T-cell (primary cell): Measurements from ENCODE around the gene CDC123. TPM values are rescaled to one million over a fixed set of nuclear protein-coding genes. Genes with fewer than 3 reads are reported as not detected.

ENCODE experiments used
- ATAC-seq, 4 experiments: fragments of 200-7000 bp in 3 of 4; fragments of 150-1000 bp in 1 of 4; cut with Tn5 transposase; replicated peaks in 1 of 4; 1 replicate in 3 of 4; 2 replicates in 1 of 4; pipeline ENCODE4 v1.10.0; 2021; ENCODE audit warnings: moderate library complexity in 3 of 4, mild to moderate bottlenecking in 2 of 4, moderate number of reproducible peaks in 1 of 4
- CTCF ChIA-PET, 2 donors: fragments of 300-600 bp; sonication (Branson Sonifier 250); formaldehyde crosslinking; loops; one replicate each; lab custom pipeline; 2022; ENCODE audit warnings: antibody characterized with exemption in 2 of 2; lab: Charles Lee
- POLR2A ChIA-PET, 2 donors: fragments of 300-600 bp; sonication (Branson Sonifier 250); formaldehyde crosslinking; loops; one replicate each; lab custom pipeline; 2022; ENCODE audit warnings: antibody characterized with exemption in 2 of 2; lab: Charles Lee
- DNase-seq, 35 experiments: peaks; one replicate each; pipeline versions ENCODE4 v3.0.0 to v3.0.0-alpha.2; 2013 to 2023
- H3K27ac ChIP-seq: one replicate; pipeline ENCODE4 v1.5.1; 2013; ENCODE audit warnings: low read length
- H3K27me3 ChIP-seq, 2 experiments: replicated peaks in 1 of 2; 1 replicate in 1 of 2; 2 replicates in 1 of 2; pipeline versions ENCODE4 v1.6.1 to v1.7.0; 2013; ENCODE audit warnings: low read length in 1 of 2, mixed read lengths in 1 of 2; ENCODE audit not compliant: control insufficient read depth in 2 of 2, insufficient read depth in 2 of 2; ENCODE audit errors: extremely low read depth in 1 of 2
- H3K36me3 ChIP-seq, 2 donors: 1 replicate in 1 of 2; 2 replicates in 1 of 2; pipeline versions ENCODE4 v1.6.1 to v1.7.0; 2013; ENCODE audit warnings: low read length in 1 of 2; ENCODE audit not compliant: control insufficient read depth in 2 of 2, insufficient read depth in 1 of 2; ENCODE audit errors: extremely low read depth in 1 of 2
- H3K4me1 ChIP-seq, 2 experiments: 1 replicate in 1 of 2; 2 replicates in 1 of 2; pipeline versions ENCODE4 v1.6.1 to v1.7.0; 2013; ENCODE audit warnings: low read length in 2 of 2, mixed read lengths in 1 of 2; ENCODE audit not compliant: insufficient read depth in 2 of 2, control insufficient read depth in 1 of 2; ENCODE audit errors: extremely low read depth in 1 of 2
- H3K4me3 ChIP-seq, 2 donors: 1 replicate in 1 of 2; 2 replicates in 1 of 2; pipeline versions ENCODE4 v1.5.1 to v1.7.0; 2013; ENCODE audit warnings: mild to moderate bottlenecking in 2 of 2, low read length in 1 of 2, moderate library complexity in 1 of 2; ENCODE audit not compliant: control insufficient read depth in 1 of 2; ENCODE audit errors: extremely low read depth in 1 of 2
- H3K9me3 ChIP-seq: 2 replicates; pipeline ENCODE4 v1.7.0; 2013
- H3K27ac Mint-ChIP-seq, 2 donors: one replicate each; pipeline ENCODE4 v1.8.0; 2020 to 2021; ENCODE audit warnings: mild to moderate bottlenecking in 2 of 2, mixed read lengths in 2 of 2
- H3K27me3 Mint-ChIP-seq, 2 donors: one replicate each; pipeline ENCODE4 v1.8.0; 2021 to 2022; ENCODE audit warnings: mixed read lengths in 2 of 2
- H3K36me3 Mint-ChIP-seq: one replicate; pipeline ENCODE4 v1.8.0; 2021; ENCODE audit warnings: mixed read lengths
- H3K4me1 Mint-ChIP-seq, 3 donors: one replicate each; pipeline ENCODE4 v1.8.0; 2020 to 2022; ENCODE audit warnings: mixed read lengths in 3 of 3, mild to moderate bottlenecking in 1 of 3
- H3K4me3 Mint-ChIP-seq, 3 donors: one replicate each; pipeline ENCODE4 v1.8.0; 2020 to 2022; ENCODE audit warnings: mild to moderate bottlenecking in 3 of 3, mixed read lengths in 3 of 3, moderate library complexity in 3 of 3
- H3K9me3 Mint-ChIP-seq, 3 donors: one replicate each; pipeline ENCODE4 v1.8.0; 2020 to 2022; ENCODE audit warnings: mixed read lengths in 3 of 3
- WGBS: methylation state at CpG from one replicate; pipeline ENCODE4 v1.1.5; 2013; ENCODE audit warnings: missing lambda C conversion rate; ENCODE audit not compliant: insufficient coverage; 5-methylcytosine and 5-hydroxymethylcytosine counted together
- total RNA-seq, 35 experiments: library from RNA in 6 of 35; stranded (reverse) in 6 of 35; fragments of 120-200 nt in 1 of 35; gene quantifications; one replicate each; pipeline versions ENCODE4 v1.2.1 to v1.2.4 and lab custom pipeline; 2013 to 2026

CDC123 gene
- total RNA-seq, 5 donors from 2014 or later (not counting 1 experiment from before 2014, with no cell fraction given): 35.5 to 48.6 (median 43.7) TPM

- DNase-seq (no peak), ATAC-seq (no peak)
- no peaks in the 10 kb centered on the region for H3K4me1 ChIP-seq
- H3K36me3 ChIP-seq: peaks cover 0 to 58% of the 10 kb centered on the region in 2 donors
- H3K9me3 ChIP-seq: no peaks in the 10 kb centered on the region
- no peaks in the 10 kb centered on the region for H3K27me3 ChIP-seq
- Mint-ChIP-seq H3K4me1 (peaks cover 20 to 38% (median 33%) of the 10 kb centered on the region in 3 donors), H3K9me3 (no peaks in the 10 kb centered on the region), H3K27ac (no peak overlapping the region), H3K27me3 (no peaks in the 10 kb centered on the region), H3K4me3 (no peak overlapping the region), H3K36me3 (peaks cover 59% of the 10 kb centered on the region)
- CTCF ChIA-PET: no interaction called here
- no CpG with 5 or more reads among the region's 3 CpGs for WGBS
- POLR2A ChIA-PET: no interaction called here
- no peak overlapping the region for H3K27ac ChIP-seq
- H3K4me3 ChIP-seq: no peak overlapping the region
Observed at GRCh38 chr10:12207114-12207513, 11.1 kb downstream of the CDC123 start.

- Histone ChIP-seq H3K36me3 (peaks cover 0 to 56% of the 10 kb centered on the region in 2 donors), H3K4me3 (no peak overlapping the region), H3K27me3 (no peaks in the 10 kb centered on the region), H3K27ac (no peak overlapping the region), H3K9me3 (no peaks in the 10 kb centered on the region), H3K4me1 (no peaks in the 10 kb centered on the region)
- WGBS: 91% methylated on average over 3 of the region's 5 CpGs
- ChIA-PET POLR2A (interaction anchor here (0.6 to 1.3 kb wide), 2 partner anchors 13 to 171 kb away, joined by 3 read pairs; partner anchors contain the start of genes CDC123 (in 1 of the 2) and NUDT5 (in 1 of the 2)), CTCF (interaction anchor here in 1 of 2 donors (0.6 kb wide), 1 partner anchor 51 kb away, joined by 3 read pairs; no protein-coding TSS in a partner anchor)
- no peak for DNase-seq
- ATAC-seq: no peak
- peaks cover 10 to 33% (median 26%) of the 10 kb centered on the region in 3 donors for H3K4me1 Mint-ChIP-seq
- H3K4me3 Mint-ChIP-seq: no peak overlapping the region
- H3K27ac Mint-ChIP-seq: no peak overlapping the region
- H3K9me3 Mint-ChIP-seq: no peaks in the 10 kb centered on the region
- peaks cover 64% of the 10 kb centered on the region for H3K36me3 Mint-ChIP-seq
- H3K27me3 Mint-ChIP-seq: no peaks in the 10 kb centered on the region
Observed at GRCh38 chr10:12208460-12208859, 12.5 kb downstream of the CDC123 start.

- ATAC-seq (no peak), DNase-seq (no peak)
- no peak overlapping the region for H3K4me3 Mint-ChIP-seq
- ChIA-PET CTCF (interaction anchor here (1.4 to 1.7 kb wide), 3 partner anchors 11 to 444 kb away, joined by 5 to 6 read pairs (median 5); no protein-coding TSS in a partner anchor), POLR2A (no interaction called here)
- H3K36me3 ChIP-seq: peaks cover 0 to 64% of the 10 kb centered on the region in 2 donors
- H3K27me3 ChIP-seq: no peaks in the 10 kb centered on the region
- H3K4me1 ChIP-seq: no peaks in the 10 kb centered on the region
- WGBS: no CpG with 5 or more reads among the region's 3 CpGs
- H3K4me3 ChIP-seq: no peak overlapping the region
- H3K4me1 Mint-ChIP-seq: peaks cover 15 to 37% (median 31%) of the 10 kb centered on the region in 3 donors
- no peaks in the 10 kb centered on the region for H3K27me3 Mint-ChIP-seq
- H3K9me3 Mint-ChIP-seq: no peaks in the 10 kb centered on the region
- no peak overlapping the region for H3K27ac ChIP-seq
- peaks cover 56% of the 10 kb centered on the region for H3K36me3 Mint-ChIP-seq
- H3K27ac Mint-ChIP-seq: no peak overlapping the region
- H3K9me3 ChIP-seq: no peaks in the 10 kb centered on the region
Observed at GRCh38 chr10:12212454-12212853, 16.5 kb downstream of the CDC123 start.

GRCh38 chr10:12213621-12214020 lies 17.6 kb downstream of the CDC123 start:
- Mint-ChIP-seq H3K4me3 (no peak overlapping the region), H3K36me3 (peaks cover 49% of the 10 kb centered on the region), H3K9me3 (no peaks in the 10 kb centered on the region), H3K27ac (no peak overlapping the region), H3K4me1 (peaks cover 14 to 30% (median 25%) of the 10 kb centered on the region in 3 donors), H3K27me3 (no peaks in the 10 kb centered on the region)
- H3K27me3 ChIP-seq: no peaks in the 10 kb centered on the region
- no CpG with 5 or more reads among the region's 3 CpGs for WGBS
- H3K9me3 ChIP-seq: no peaks in the 10 kb centered on the region
- no peak overlapping the region for H3K4me3 ChIP-seq
- POLR2A ChIA-PET: no interaction called here
- H3K4me1 ChIP-seq: no peaks in the 10 kb centered on the region
- CTCF ChIA-PET: interaction anchor here (1.6 to 5.4 kb wide), 5 partner anchors 18 to 497 kb away, joined by 5 to 65 read pairs (median 13); partner anchors contain the start of genes CDC123 (in 2 of the 2) and NUDT5 (in 2 of the 2)
- no peak for ATAC-seq
- peaks cover 0 to 63% of the 10 kb centered on the region in 2 donors for H3K36me3 ChIP-seq
- DNase-seq: no peak
- H3K27ac ChIP-seq: no peak overlapping the region

- Mint-ChIP-seq H3K4me1 (peaks cover 14 to 25% (median 21%) of the 10 kb centered on the region in 3 donors), H3K36me3 (peaks cover 49% of the 10 kb centered on the region), H3K27me3 (no peaks in the 10 kb centered on the region), H3K4me3 (no peak overlapping the region), H3K9me3 (no peaks in the 10 kb centered on the region), H3K27ac (peak overlapping the region in 1 of 2 donors; percentile 65)
- CTCF ChIA-PET: interaction anchor here (0.6 to 5.4 kb wide), 18 partner anchors 10 to 497 kb away, joined by 3 to 65 read pairs (median 4); partner anchors contain the start of genes CDC123 (in 2 of the 2) and NUDT5 (in 2 of the 2)
- WGBS: no CpG with 5 or more reads among the region's 4 CpGs
- H3K9me3 ChIP-seq: no peaks in the 10 kb centered on the region
- DNase-seq (no peak), ATAC-seq (no peak)
- H3K27me3 ChIP-seq: no peaks in the 10 kb centered on the region
- H3K36me3 ChIP-seq: peaks cover 0 to 65% of the 10 kb centered on the region in 2 donors
- no peak overlapping the region for H3K27ac ChIP-seq
- no peak overlapping the region for H3K4me3 ChIP-seq
- H3K4me1 ChIP-seq: no peaks in the 10 kb centered on the region
- POLR2A ChIA-PET: no interaction called here
Observed at GRCh38 chr10:12214093-12214492, 18.1 kb downstream of the CDC123 start.

- Mint-ChIP-seq H3K4me1 (peaks cover 14 to 24% (median 20%) of the 10 kb centered on the region in 3 donors), H3K36me3 (peaks cover 48% of the 10 kb centered on the region), H3K27me3 (no peaks in the 10 kb centered on the region), H3K4me3 (peak overlapping the region; percentile 33 to 67 (median 45)), H3K27ac (peak overlapping the region; percentile 80 to 86), H3K9me3 (no peaks in the 10 kb centered on the region)
- H3K4me3 ChIP-seq: peak overlapping the region in 1 of 2 donors; percentile 1
- no peak overlapping the region for H3K27ac ChIP-seq
- DNase-seq: peak in 22 of 35 experiments; percentile 7 to 77 (median 32)
- CTCF ChIA-PET: interaction anchor here (0.5 to 5.4 kb wide), 29 partner anchors 10 to 884 kb away, joined by 3 to 65 read pairs (median 4); partner anchors contain the start of genes CDC123 (in 2 of the 2), NUDT5 (in 2 of the 2) and OPTN (in 1 of the 2)
- no CpG with 5 or more reads among the region's 6 CpGs for WGBS
- POLR2A ChIA-PET: no interaction called here
- ATAC-seq: peak in 2 of 4 experiments; percentile 11 to 40
- no peaks in the 10 kb centered on the region for H3K27me3 ChIP-seq
- peaks cover 0 to 62% of the 10 kb centered on the region in 2 donors for H3K36me3 ChIP-seq
- H3K4me1 ChIP-seq: no peaks in the 10 kb centered on the region
- H3K9me3 ChIP-seq: no peaks in the 10 kb centered on the region
Observed at GRCh38 chr10:12214763-12215218, 18.8 kb downstream of the CDC123 start.
